IMR-90 (cell line): ENCODE results near the gene CTSF. TPM values are rescaled to one million over a fixed set of nuclear protein-coding genes. Genes with fewer than 3 reads are reported as not detected.

Experiments
- ATAC-seq: fragments of 200-7000 bp; cut with Tn5 transposase; 2 replicates; pipeline ENCODE4 v1.9.1; 2020; ENCODE audit warnings: low read depth, mild to moderate bottlenecking, moderate library complexity
- BruUV-seq: library from RNA; stranded (reverse); fragments of 400-500 nt; replicated peaks from 2 replicates; lab custom pipeline; 2021; lab: Mats Ljungman, UMichigan
- CTCF ChIA-PET: fragments of 300-600 bp; formaldehyde crosslinking; extraction: SDS; loops from one replicate; lab custom pipeline; 2021; ENCODE audit warnings: antibody characterized with exemption; lab: Yijun Ruan, JAX
- POLR2A ChIA-PET: fragments of 300-600 bp; sonication (Branson Sonifier 250); formaldehyde crosslinking; loops from one replicate; lab custom pipeline; 2022; ENCODE audit warnings: antibody characterized with exemption; ENCODE audit not compliant: unreplicated experiment; lab: Charles Lee
- DNase-seq: peaks from one replicate; pipeline ENCODE4 v3.0.0; 2013
- H2AFZ ChIP-seq: replicated peaks from 2 replicates; pipeline ENCODE3; 2013; ENCODE audit warnings: low read length, mild to moderate bottlenecking; ENCODE audit not compliant: poor library complexity
- H2AK5ac ChIP-seq: 2 replicates; pipeline ENCODE4 v1.6.1; 2013; ENCODE audit warnings: low read depth, low read length, inconsistent platforms
- H2AK9ac ChIP-seq: replicated peaks from 2 replicates; pipeline ENCODE3; 2013; ENCODE audit warnings: mild to moderate bottlenecking, low read depth, low read length, moderate library complexity; ENCODE audit not compliant: poor library complexity
- H2BK120ac ChIP-seq: 2 replicates; pipeline ENCODE4 v1.6.1; 2013; ENCODE audit warnings: low read depth, low read length, inconsistent platforms
- H2BK15ac ChIP-seq: 3 replicates; pipeline ENCODE4 v1.6.1; 2013; ENCODE audit warnings: low read depth, low read length, inconsistent platforms
- H2BK20ac ChIP-seq: 2 replicates; pipeline ENCODE4 v1.6.1; 2013; ENCODE audit warnings: low read depth, mild to moderate bottlenecking, inconsistent platforms, low read length, moderate library complexity
- H2BK5ac ChIP-seq: 2 replicates; pipeline ENCODE4 v1.6.1; 2013; ENCODE audit warnings: mild to moderate bottlenecking, low read depth, low read length, inconsistent platforms; ENCODE audit not compliant: poor library complexity, severe bottlenecking
- H3K14ac ChIP-seq: replicated peaks from 2 replicates; pipeline ENCODE4 v1.6.1; 2013; ENCODE audit warnings: low read depth, low read length, inconsistent platforms
- H3K18ac ChIP-seq: 2 replicates; pipeline ENCODE4 v1.6.1; 2013; ENCODE audit warnings: low read depth, low read length, control low read depth
- H3K23ac ChIP-seq: 2 replicates; pipeline ENCODE4 v1.6.1; 2013; ENCODE audit warnings: low read depth, low read length, inconsistent platforms
- H3K27ac ChIP-seq: 2 replicates; pipeline ENCODE4 v1.5.1; 2013; ENCODE audit warnings: mild to moderate bottlenecking, control low read depth, low read length; ENCODE audit not compliant: insufficient read depth
- H3K27me3 ChIP-seq: 2 replicates; pipeline ENCODE4 v1.6.1; 2013; ENCODE audit warnings: low read length; ENCODE audit not compliant: control insufficient read depth, insufficient read depth
- H3K36me3 ChIP-seq: 2 replicates; pipeline ENCODE4 v1.6.1; 2013; ENCODE audit warnings: low read length, mixed read lengths; ENCODE audit not compliant: control insufficient read depth, insufficient read depth
- H3K4ac ChIP-seq: 2 replicates; pipeline ENCODE4 v1.6.1; 2013; ENCODE audit warnings: low read depth, low read length, inconsistent platforms
- H3K4me1 ChIP-seq: 2 replicates; pipeline ENCODE4 v1.6.1; 2013; ENCODE audit warnings: low read length, mixed read lengths; ENCODE audit not compliant: control insufficient read depth, insufficient read depth
- H3K4me2 ChIP-seq: 2 replicates; pipeline ENCODE4 v1.6.1; 2013; ENCODE audit warnings: low read depth, mild to moderate bottlenecking, control low read depth, low read length, moderate library complexity
- H3K4me3 ChIP-seq: 2 replicates; pipeline ENCODE4 v1.5.1; 2013; ENCODE audit warnings: low read depth, mild to moderate bottlenecking, control low read depth, low read length, moderate library complexity; ENCODE audit not compliant: insufficient read depth
- H3K56ac ChIP-seq: 2 replicates; pipeline ENCODE4 v1.6.1; 2013; ENCODE audit warnings: low read length, inconsistent platforms; ENCODE audit not compliant: insufficient read depth; ENCODE audit errors: extremely low read depth
- H3K79me1 ChIP-seq, 2 experiments: 2 replicates each; pipeline ENCODE4 v1.6.1; 2013; ENCODE audit warnings: low read length in 2 of 2, inconsistent platforms in 1 of 2, low read depth in 1 of 2
- H3K9ac ChIP-seq: 2 replicates; pipeline ENCODE4 v1.6.1; 2013; ENCODE audit warnings: low read depth, low read length, control low read depth
- H3K9me1 ChIP-seq: 2 replicates; pipeline ENCODE4 v1.6.1; 2013; ENCODE audit warnings: low read length, inconsistent platforms; ENCODE audit not compliant: insufficient read depth
- H3K9me3 ChIP-seq: 2 replicates; pipeline ENCODE4 v1.6.1; 2013; ENCODE audit warnings: low read length; ENCODE audit not compliant: control insufficient read depth, insufficient read depth
- H4K20me1 ChIP-seq: 2 replicates; pipeline ENCODE4 v1.6.1; 2013; ENCODE audit warnings: low read length, inconsistent platforms; ENCODE audit not compliant: insufficient read depth
- H4K5ac ChIP-seq: 2 replicates; pipeline ENCODE4 v1.6.1; 2013; ENCODE audit warnings: mild to moderate bottlenecking, low read depth, low read length, control low read depth
- H4K8ac ChIP-seq, 2 experiments: 2 replicates each; pipeline ENCODE4 v1.6.1; 2013; ENCODE audit warnings: low read depth in 2 of 2, low read length in 2 of 2, control low read depth in 1 of 2, inconsistent platforms in 1 of 2
- H4K91ac ChIP-seq: 2 replicates; pipeline ENCODE4 v1.6.1; 2013; ENCODE audit warnings: low read depth, low read length, inconsistent platforms; ENCODE audit not compliant: insufficient read depth
- BHLHE40 ChIP-seq: fragments of 150-350 bp; IDR thresholded peaks from 2 replicates; pipeline ENCODE4 v1.6.1; 2016; ENCODE audit warnings: mild to moderate bottlenecking, low read depth, low read length
- CEBPB ChIP-seq: IDR thresholded peaks from 2 replicates; pipeline ENCODE4 v1.6.1; 2012; ENCODE audit warnings: low read depth, low read length, improper control_type of control experiment
- CHD1 ChIP-seq: IDR thresholded peaks from 2 replicates; pipeline ENCODE4 v1.6.1; 2012; ENCODE audit warnings: low read depth, low read length, improper control_type of control experiment
- CTCF ChIP-seq: conservative IDR thresholded peaks from 2 replicates; pipeline ENCODE4 v1.5.1; 2012; ENCODE audit warnings: mild to moderate bottlenecking, low read depth, low read length, improper control_type of control experiment
- ELK1 ChIP-seq: fragments of 150-350 bp; IDR thresholded peaks from 2 replicates; pipeline ENCODE4 v1.6.1; 2016; ENCODE audit warnings: low read depth, mild to moderate bottlenecking, low read length, moderate library complexity, borderline replicate concordance
- FOS ChIP-seq: fragments of 150-350 bp; IDR thresholded peaks from 2 replicates; pipeline ENCODE4 v1.6.1; 2016; ENCODE audit warnings: low read depth, low read length
- MAFK ChIP-seq: IDR thresholded peaks from 2 replicates; pipeline ENCODE4 v1.6.1; 2012; ENCODE audit warnings: low read depth, low read length, improper control_type of control experiment
- MAZ ChIP-seq: IDR thresholded peaks from 2 replicates; pipeline ENCODE4 v1.6.1; 2012; ENCODE audit warnings: low read depth, mild to moderate bottlenecking, low read length, improper control_type of control experiment, moderate library complexity, borderline replicate concordance
- MXI1 ChIP-seq: IDR thresholded peaks from 2 replicates; pipeline ENCODE4 v1.6.1; 2012; ENCODE audit warnings: low read depth, mild to moderate bottlenecking, low read length, moderate library complexity, borderline replicate concordance
- NFE2L2 ChIP-seq: fragments of 150-350 bp; IDR thresholded peaks from 2 replicates; pipeline ENCODE4 v1.6.1; 2016; ENCODE audit warnings: low read depth, mild to moderate bottlenecking, low read length
- POLR2A ChIP-seq: IDR thresholded peaks from 2 replicates; pipeline ENCODE4 v1.6.1; 2012; ENCODE audit warnings: mild to moderate bottlenecking, low read depth, low read length
- RAD21 ChIP-seq: IDR thresholded peaks from 2 replicates; pipeline ENCODE4 v1.6.1; 2012; ENCODE audit warnings: low read length, improper control_type of control experiment
- RCOR1 ChIP-seq: IDR thresholded peaks from 2 replicates; pipeline ENCODE4 v1.6.1; 2012; ENCODE audit warnings: mild to moderate bottlenecking, low read length, improper control_type of control experiment; ENCODE audit not compliant: insufficient replicate concordance
- RFX5 ChIP-seq: IDR thresholded peaks from 2 replicates; pipeline ENCODE4 v1.8.0; 2012; ENCODE audit warnings: low read depth, mild to moderate bottlenecking, low read length, moderate library complexity
- SMC3 ChIP-seq: fragments of 150-350 bp; IDR thresholded peaks from 2 replicates; pipeline ENCODE4 v1.6.1; 2016; ENCODE audit warnings: low read depth, mild to moderate bottlenecking, antibody characterized with exemption, low read length, moderate library complexity
- USF2 ChIP-seq: fragments of 150-350 bp; IDR thresholded peaks from 2 replicates; pipeline ENCODE4 v1.6.1; 2017; ENCODE audit warnings: mild to moderate bottlenecking, antibody characterized with exemption, low read length, low read depth
- WGBS, 2 experiments: methylation state at CpG; one replicate each; pipeline versions ENCODE4 v1.1.5 to v1.1.7; 2013; ENCODE audit warnings: missing lambda C conversion rate in 2 of 2; ENCODE audit not compliant: insufficient read length in 1 of 2; ENCODE audit errors: extremely low coverage in 2 of 2; 5-methylcytosine and 5-hydroxymethylcytosine counted together
- dilution Hi-C: fragments of 300-500 bp; cut with HindIII; formaldehyde crosslinking; loops from one replicate; pipeline ENCODE4 v1.14.3; 2018; ENCODE audit warnings: low sequenced_read_pairs; ENCODE audit not compliant: unreplicated experiment
- in situ Hi-C: fragments of 300-500 bp; cut with MboI; formaldehyde crosslinking; loops from 3 replicates; pipeline ENCODE4 v1.14.3; 2019; ENCODE audit warnings: low sequenced_read_pairs, inconsistent platforms, mixed read lengths
- intact Hi-C: fragments of 100-400 bp; cut with micrococcal nuclease; formaldehyde crosslinking; loops from 2 replicates; pipeline ENCODE4 v1.10.0; 2022
- polyA plus RNA-seq, 3 experiments: library from polyadenylated mRNA; depleted of rRNA; stranded (reverse); fragments of >200 nt; gene quantifications; 2 replicates each; pipeline ENCODE4 v1.2.3, GENCODE V29; 2012; ENCODE audit warnings: low replicate concordance in 1 of 3
- total RNA-seq: library from RNA; depleted of rRNA; stranded (reverse); fragments of >200 nt; gene quantifications from 2 replicates; pipeline ENCODE4 v1.2.3, GENCODE V29; 2012

CTSF gene
- total and polyA plus RNA-seq, 2 of the 4 experiments (the other 2 are of a cell fraction) = 4.1 to 16.0 TPM

- BruUV-seq = no TSS peak
- TF ChIP-seq SMC3 = no peak
- no peak for TF ChIP-seq ELK1
- no peak for TF ChIP-seq BHLHE40
- TF ChIP-seq CEBPB = no peak
- TF ChIP-seq NFE2L2 = no peak
- no peak for TF ChIP-seq POLR2A
- no peak for TF ChIP-seq RAD21
- no peak for TF ChIP-seq CHD1
- TF ChIP-seq FOS = no peak
- no peak for TF ChIP-seq MXI1
- no peak for TF ChIP-seq CTCF
- TF ChIP-seq RCOR1 = no peak
- no peak for TF ChIP-seq RFX5
- TF ChIP-seq MAZ = no peak
- no peak for TF ChIP-seq USF2
- TF ChIP-seq MAFK = no peak
- Histone ChIP-seq H2AK9ac (peak overlapping the region; percentile 72), H3K79me1 (no peaks in the 10 kb centered on the region), H2AFZ (peak overlapping the region; percentile 21), H3K4me1 (peaks cover 3% of the 10 kb centered on the region; the same call in 1 of the 2 replicates), H4K8ac (no peak overlapping the region), H3K56ac (no peak overlapping the region), H3K4me2 (no peak overlapping the region), H3K9ac (no peak overlapping the region), H3K18ac (no peak overlapping the region), H4K5ac (no peak overlapping the region), H2BK15ac (no peak overlapping the region), H3K23ac (no peak overlapping the region), H3K9me1 (peaks cover 4% of the 10 kb centered on the region; the same call in 1 of the 2 replicates), H2BK120ac (no peak overlapping the region), H3K4me3 (no peak overlapping the region), H3K9me3 (no peaks in the 10 kb centered on the region), H4K91ac (no peak overlapping the region), H2BK20ac (no peak overlapping the region), H3K14ac (no peak overlapping the region), H2BK5ac (no peak overlapping the region), H3K36me3 (peaks cover 3% of the 10 kb centered on the region; the same call in 1 of the 2 replicates), H4K20me1 (no peaks in the 10 kb centered on the region), H3K27ac (no peak overlapping the region), H3K4ac (no peak overlapping the region), H2AK5ac (no peak overlapping the region), H3K27me3 (peaks cover 4% of the 10 kb centered on the region; the same call in 1 of the 2 replicates)
- no peak for ATAC-seq
- intact Hi-C loops (no loop called here), in situ Hi-C loops (no loop called here), dilution Hi-C loops (no loop called here)
- WGBS, 2 experiments = 90% methylated on average over 4 of the region's 14 CpGs; no CpG with 5 or more reads in 1 of the 2 experiments
- POLR2A ChIA-PET = no interaction called here
- CTCF ChIA-PET = no interaction called here
- no peak for DNase-seq
Observed at GRCh38 chr11:66564538-66564937, 3.9 kb downstream of the CTSF start.
